ENCODE data around the gene BRIP1. TPM values are rescaled to one million over a fixed set of nuclear protein-coding genes. Genes with fewer than 3 reads are reported as not detected.

The BRIP1 gene
- polyA plus RNA-seq, 2 of the 4 experiments (the other 2 are of a cell fraction) = 8.0 to 11.5 TPM

- no peak for TF ChIP-seq ZC3H11A (IDR thresholded peaks at IDR 0.05)
- TF ChIP-seq CEBPB (IDR thresholded peaks at IDR 0.05) = peak in 1 of 2 experiments; percentile 55; a peak in 1 of 4 replicates
- ATAC-seq = no peak
- POLR2A ChIA-PET = no interaction called here
- no peak for FAIRE-seq
- Histone ChIP-seq H3K27ac (no peak overlapping the region), H3K4me2 (no peak overlapping the region), H3K4me1 (peaks cover 16% of the 10 kb centered on the region; the same call in 2 of the 3 replicates), H3K9me3 (no peaks in the 10 kb centered on the region), H3K4me3 (no peak overlapping the region)
- WGBS (ENCODE audit: missing lambda C conversion rate) = 83% methylated on average over 2 of the region's 2 CpGs
- CTCF ChIA-PET = no interaction called here
- no peak for DNase-seq (ENCODE audit: low read depth in 1 of 2, low spot score in 1 of 2)
Measured at GRCh38 chr17:61809816-61810392, 53.4 kb downstream of the BRIP1 start.

- 91% methylated on average over 8 of the region's 8 CpGs for WGBS (ENCODE audit: missing lambda C conversion rate)
- Histone ChIP-seq H3K4me3 (no peak overlapping the region), H3K27ac (no peak overlapping the region), H3K4me1 (peaks cover 16% of the 10 kb centered on the region; the same call in 2 of the 3 replicates), H3K9me3 (no peaks in the 10 kb centered on the region), H3K4me2 (no peak overlapping the region)
- FAIRE-seq (peak; percentile 36), ATAC-seq (no peak), DNase-seq (ENCODE audit: low read depth in 1 of 2, low spot score in 1 of 2) (no peak)
- POLR2A ChIA-PET = no interaction called here
- no peak for TF ChIP-seq CBX8 (IDR thresholded peaks at IDR 0.05)
- CTCF ChIA-PET = no interaction called here
Measured at GRCh38 chr17:61808442-61808841, 54.9 kb downstream of the BRIP1 start.

- CTCF ChIA-PET = interaction anchor here (1.1 to 1.8 kb wide), 2 partner anchors 30 to 395 kb away, joined by 4 to 5 read pairs; no protein-coding TSS in a partner anchor
- no peak overlapping the region for H3K4me3 ChIP-seq
- ATAC-seq (no peak), DNase-seq (ENCODE audit: low read depth in 1 of 2, low spot score in 1 of 2) (no peak), FAIRE-seq (no peak)
- H3K4me2 ChIP-seq = no peak overlapping the region
- no peaks in the 10 kb centered on the region for H3K9me3 ChIP-seq
- POLR2A ChIA-PET = no interaction called here
- H3K4me1 ChIP-seq = peaks cover 16% of the 10 kb centered on the region; the same call in 2 of the 3 replicates
- TF ChIP-seq ESRRA (IDR thresholded peaks at IDR 0.05; ENCODE audit: borderline replicate concordance, low read length) (no peak), JUNB (IDR thresholded peaks at IDR 0.05) (no peak), RAD21 (conservative IDR thresholded peaks at IDR 0.05 in 1 of 2, IDR thresholded peaks at IDR 0.05 in 1 of 2) (no peak)
- no peak overlapping the region for H3K27ac ChIP-seq
- 94% methylated on average over 1 of the region's 1 CpG for WGBS (ENCODE audit: missing lambda C conversion rate)
Measured at GRCh38 chr17:61806936-61807335, 56.4 kb downstream of the BRIP1 start.

GRCh38 chr17:61806081-61806828 lies 57.1 kb downstream of the BRIP1 start:
- 90% methylated on average over 7 of the region's 7 CpGs for WGBS (ENCODE audit: missing lambda C conversion rate)
- Histone ChIP-seq H3K4me3 (no peak overlapping the region), H3K27ac (no peak overlapping the region), H3K4me2 (no peak overlapping the region), H3K4me1 (peaks cover 16% of the 10 kb centered on the region; the same call in 2 of the 3 replicates), H3K9me3 (no peaks in the 10 kb centered on the region)
- no peak for DNase-seq (ENCODE audit: low read depth in 1 of 2, low spot score in 1 of 2)
- no peak for FAIRE-seq
- TF ChIP-seq CHD4 (IDR thresholded peaks at IDR 0.05; ENCODE audit: borderline replicate concordance) = no peak
- TF ChIP-seq MAX (IDR thresholded peaks at IDR 0.05) = no peak
- no peak for TF ChIP-seq HOXA7 (CRISPR knock-in tag; IDR thresholded peaks at IDR 0.05)
- TF ChIP-seq FOSB (CRISPR knock-in tag; IDR thresholded peaks at IDR 0.05) = no peak
- no peak for TF ChIP-seq ESRRA (IDR thresholded peaks at IDR 0.05; ENCODE audit: borderline replicate concordance, low read length)
- no peak for TF ChIP-seq FOSL2 (IDR thresholded peaks at IDR 0.05)
- no peak for TF ChIP-seq FOSL2 (CRISPR knock-in tag; IDR thresholded peaks at IDR 0.05)
- no peak for TF ChIP-seq E2F6 (IDR thresholded peaks at IDR 0.05; ENCODE audit: borderline replicate concordance, low read depth)
- no peak for TF ChIP-seq REST (IDR thresholded peaks at IDR 0.05)
- no peak for TF ChIP-seq NFE2L2 (conservative IDR thresholded peaks at IDR 0.05; ENCODE audit: low read length)
- TF ChIP-seq JUN (IDR thresholded peaks at IDR 0.05) = no peak
- no peak for TF ChIP-seq KDM5A (IDR thresholded peaks at IDR 0.05)
- no peak for TF ChIP-seq MAZ (IDR thresholded peaks at IDR 0.05; ENCODE audit: borderline replicate concordance, low read depth, low read length)
- TF ChIP-seq SMC3 (IDR thresholded peaks at IDR 0.05) = no peak
- TF ChIP-seq HEYL (CRISPR knock-in tag; IDR thresholded peaks at IDR 0.05) = no peak
- TF ChIP-seq SREBF2 (IDR thresholded peaks at IDR 0.05) = no peak
- no peak for TF ChIP-seq RAD21 (conservative IDR thresholded peaks at IDR 0.05 in 1 of 2, IDR thresholded peaks at IDR 0.05 in 1 of 2)
- TF ChIP-seq RNF2 (IDR thresholded peaks at IDR 0.05; ENCODE audit: borderline replicate concordance, low read depth) = no peak
- POLR2A ChIA-PET = no interaction called here
- CTCF ChIA-PET = interaction anchor here (1.4 to 1.8 kb wide), 3 partner anchors 31 to 389 kb away, joined by 4 to 5 read pairs (median 4); no protein-coding TSS in a partner anchor
- no peak for ATAC-seq
